Ramos (cell line): Measurements from ENCODE around the gene BMP2K.

Experiments
- in situ Hi-C: fragments of 300-500 bp; cut with MboI; formaldehyde crosslinking; loops from one replicate; pipeline ENCODE4 v1.14.3; 2022; ENCODE audit warnings: low sequenced_read_pairs; ENCODE audit not compliant: unreplicated experiment

BMP2K gene

GRCh38 chr4:78922207-78922606 lies 146.1 kb downstream of the BMP2K start:
- in situ Hi-C loops: no loop called here

GRCh38 chr4:78923464-78924312 lies 147.5 kb downstream of the BMP2K start:
- in situ Hi-C loops: no loop called here

DNA sequence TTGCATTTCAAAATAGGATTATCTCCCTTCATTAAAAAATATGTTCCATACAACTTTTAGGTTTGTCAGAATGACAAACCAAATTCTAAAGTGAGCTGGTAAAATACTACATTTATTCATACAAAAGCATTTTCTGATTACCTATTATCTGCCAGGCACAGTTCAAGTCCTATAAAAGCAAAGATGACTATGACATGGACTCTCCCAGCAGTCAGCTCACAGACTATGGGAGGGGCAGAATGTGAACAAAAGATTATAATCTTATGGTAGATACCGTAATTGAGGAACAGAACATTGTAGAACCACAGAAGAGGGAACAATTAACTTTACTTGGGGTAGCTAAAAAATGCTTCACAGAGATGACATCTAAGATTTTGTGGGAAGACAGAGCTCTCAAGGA lies 150.7 kb downstream of the BMP2K start:
- in situ Hi-C loops: no loop called here

- in situ Hi-C loops: no loop called here
Observed at GRCh38 chr4:78928835-78929234, 152.7 kb downstream of the BMP2K start.

DNA sequence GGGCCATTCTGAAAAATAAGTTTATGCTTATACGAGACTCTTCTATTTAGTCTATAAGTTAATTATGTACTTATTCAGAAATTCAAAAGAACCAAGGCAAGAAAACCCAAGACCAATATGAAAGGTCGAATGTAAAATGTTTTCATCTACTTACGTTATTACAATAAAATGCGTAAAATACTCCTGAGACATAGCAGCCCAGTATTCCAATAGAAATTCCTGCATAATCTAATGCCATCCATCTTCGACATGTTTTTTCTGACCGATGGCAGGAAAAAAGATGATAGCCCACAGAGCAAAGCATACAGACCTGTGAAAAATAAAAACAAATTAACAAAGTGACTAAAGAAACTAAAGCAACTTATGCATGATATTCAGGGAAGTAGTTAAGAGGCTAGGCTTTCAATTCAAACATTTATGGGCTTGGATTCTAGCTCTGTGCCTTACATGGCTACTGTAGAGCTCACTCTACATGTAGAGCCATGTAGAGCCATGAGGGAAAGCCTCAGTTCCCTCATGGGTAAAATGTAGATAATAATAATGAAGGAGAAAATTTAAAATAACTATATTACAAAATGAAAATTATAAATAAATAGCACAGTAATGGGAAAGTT lies 154.0 kb downstream of the BMP2K start:
- in situ Hi-C loops: no loop called here

DNA sequence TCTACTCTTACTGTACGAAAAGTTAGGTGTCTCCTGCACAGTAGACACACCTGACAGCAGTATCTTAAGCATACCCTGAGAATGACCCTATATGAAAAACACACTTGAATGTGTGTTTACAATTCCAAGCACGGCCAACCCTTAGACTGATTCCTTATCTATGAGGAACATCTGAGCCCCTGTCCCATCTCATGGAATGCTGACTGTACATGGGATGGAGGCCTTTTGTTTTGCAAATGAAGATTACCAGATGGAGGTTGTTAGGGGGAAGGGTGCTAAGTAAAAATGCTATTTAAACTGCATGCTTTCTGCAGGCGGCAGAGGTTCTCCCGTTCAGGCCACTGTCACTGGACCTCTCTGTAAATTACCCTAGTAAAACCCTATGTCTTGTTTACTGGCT lies 160.8 kb downstream of the BMP2K start:
- in situ Hi-C loops: no loop called here

DNA sequence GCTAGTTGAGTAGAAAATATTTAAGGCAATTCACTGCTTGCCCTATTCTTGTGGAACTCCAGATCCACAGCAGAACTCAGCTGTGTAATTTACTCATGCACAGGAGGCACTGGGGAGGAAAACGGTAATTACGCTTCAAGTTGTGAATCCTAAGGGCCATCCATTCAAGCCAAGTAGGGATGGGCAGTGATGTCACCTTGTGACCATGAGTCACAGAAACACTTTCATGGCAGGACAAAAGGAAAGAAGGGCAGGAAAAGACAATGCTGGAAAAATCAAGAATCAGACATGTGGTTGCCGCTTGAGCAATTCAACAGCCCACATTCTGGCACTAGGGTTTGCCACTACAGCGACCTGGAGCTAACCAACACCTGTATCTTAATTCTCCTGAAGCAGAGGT lies 161.7 kb downstream of the BMP2K start:
- in situ Hi-C loops: no loop called here

- in situ Hi-C loops: no loop called here
Observed at GRCh38 chr4:78938474-78938867, 162.3 kb downstream of the BMP2K start.

DNA sequence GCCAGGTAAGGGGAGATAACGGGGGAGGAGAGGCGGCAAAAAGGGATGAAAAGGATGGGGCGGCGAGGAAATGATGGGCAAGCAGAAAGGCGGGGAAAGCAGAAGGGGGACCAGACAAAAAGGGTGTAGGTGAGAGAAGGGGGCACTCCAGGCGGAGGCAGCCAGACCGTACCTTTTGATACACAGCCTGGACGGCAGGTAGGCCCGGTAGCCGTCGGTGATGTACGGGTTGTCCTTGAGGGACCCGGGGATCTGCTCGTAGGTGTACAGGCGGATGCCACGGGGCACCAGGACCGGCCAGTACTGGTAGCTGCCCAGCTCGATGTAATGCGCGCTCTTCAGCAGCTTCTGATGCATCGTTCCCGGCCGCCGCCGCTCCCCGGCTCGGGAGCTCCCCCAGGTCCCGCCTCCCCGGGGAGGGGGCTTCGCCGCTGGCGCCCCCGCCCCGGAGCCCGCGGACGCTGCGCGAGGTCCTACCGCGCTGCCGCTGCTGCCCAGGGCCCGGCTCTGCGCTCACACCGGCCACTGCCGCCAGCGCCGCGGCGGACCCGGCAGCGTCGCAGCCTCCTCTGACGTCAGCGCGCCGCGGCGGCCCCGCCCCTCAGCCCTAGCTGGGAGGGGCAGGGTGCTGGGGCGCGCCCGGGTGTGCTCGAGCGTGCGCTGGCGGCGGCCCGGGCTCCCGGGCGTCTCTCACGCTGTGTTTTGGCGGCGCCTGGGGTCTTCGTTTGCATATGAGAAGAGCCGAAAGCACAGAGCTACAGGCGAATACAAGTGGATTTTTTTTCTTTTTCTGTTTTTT lies 162.9 kb downstream of the BMP2K start, which contains the start of gene PAQR3:
Gene PAQR3, minus strand, starts transcription at position 571 of the 799 bp plus-strand sequence. Its CDS starts 214 bp downstream, at position 357.
- in situ Hi-C loops: no loop called here

- in situ Hi-C loops: no loop called here
Observed at GRCh38 chr4:78939667-78940008, 163.5 kb downstream of the BMP2K start.

- in situ Hi-C loops: no loop called here
Observed at GRCh38 chr4:78940752-78941151, 164.6 kb downstream of the BMP2K start.

GRCh38 chr4:78944381-78944780 lies 168.2 kb downstream of the BMP2K start:
- in situ Hi-C loops: no loop called here

- in situ Hi-C loops: no loop called here
Observed at GRCh38 chr4:78945651-78946179, 169.6 kb downstream of the BMP2K start.

DNA sequence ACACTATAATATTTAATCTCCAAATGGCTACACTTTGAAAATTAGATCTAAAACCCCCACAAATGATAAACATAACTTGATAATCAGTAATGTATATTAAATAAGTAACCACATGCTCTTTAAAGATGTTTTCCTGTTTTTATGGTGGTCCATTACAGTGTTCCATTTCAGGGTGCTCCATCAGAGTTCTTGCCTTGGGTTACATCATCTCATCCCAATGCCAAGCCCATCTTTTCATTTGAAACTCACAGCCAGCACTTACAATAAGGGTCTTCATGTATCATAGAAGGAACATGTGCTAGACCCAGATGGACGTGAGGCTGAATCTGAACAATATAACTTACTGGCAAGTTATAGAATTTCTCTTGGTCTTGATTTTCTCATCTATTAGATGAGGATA lies 173.6 kb downstream of the BMP2K start:
- in situ Hi-C loops: loop anchor here (25.0 kb wide), 1 partner anchor 1263 kb away; no protein-coding TSS in a partner anchor

GRCh38 chr4:78951862-78952472 lies 175.8 kb downstream of the BMP2K start:
- in situ Hi-C loops: loop anchor here (25.0 kb wide), 1 partner anchor 1260 kb away; no protein-coding TSS in a partner anchor

DNA sequence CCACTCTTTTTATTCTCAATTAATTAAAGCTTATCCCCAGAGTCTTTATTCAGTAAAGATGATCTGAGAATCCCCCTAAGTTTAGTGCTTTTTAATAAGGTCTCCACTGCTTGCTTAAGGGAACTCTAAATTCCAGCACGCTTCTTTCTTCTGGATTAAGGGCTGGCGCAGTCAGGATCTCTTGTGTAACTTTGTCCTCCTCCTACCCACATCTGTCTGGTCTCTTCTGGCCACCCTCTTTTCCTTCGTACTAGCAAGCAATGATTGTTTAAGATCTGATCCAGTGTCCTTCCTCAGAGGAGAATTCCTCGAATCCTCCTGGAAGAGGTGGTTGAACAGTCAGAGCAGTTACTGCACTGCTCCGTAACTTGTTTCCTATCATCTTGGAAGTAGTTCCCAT lies 177.1 kb downstream of the BMP2K start:
- in situ Hi-C loops: loop anchor here (25.0 kb wide), 1 partner anchor 1259 kb away; no protein-coding TSS in a partner anchor

GRCh38 chr4:78953769-78954666 lies 177.9 kb downstream of the BMP2K start:
- in situ Hi-C loops: loop anchor here (25.0 kb wide), 1 partner anchor 1258 kb away; no protein-coding TSS in a partner anchor

DNA sequence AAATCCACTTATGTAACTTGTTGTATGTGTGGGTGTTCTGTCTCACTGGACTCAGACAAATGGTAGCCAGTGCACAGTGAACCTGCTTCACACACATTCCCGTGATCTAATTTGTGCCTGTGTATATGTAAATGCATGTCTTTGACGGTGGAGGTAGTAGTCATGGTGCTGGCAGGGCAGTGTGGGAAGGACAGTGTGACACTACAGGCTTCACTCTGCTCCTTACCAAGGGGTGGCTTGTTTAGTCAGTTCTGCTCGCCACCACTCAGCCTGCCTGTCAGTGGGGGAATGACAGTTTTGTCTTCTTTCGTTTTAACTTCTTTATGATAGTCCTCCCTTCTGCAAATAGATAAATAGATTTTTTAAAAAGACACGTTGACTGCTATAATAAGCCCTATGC lies 180.8 kb downstream of the BMP2K start:
- in situ Hi-C loops: loop anchor here (25.0 kb wide), 1 partner anchor 1255 kb away; no protein-coding TSS in a partner anchor

GRCh38 chr4:78960926-78961325 lies 184.8 kb downstream of the BMP2K start:
- in situ Hi-C loops: loop anchor here (25.0 kb wide), 1 partner anchor 1251 kb away; no protein-coding TSS in a partner anchor
